Activated T-helper 17 cell treated with anti-CD3 and anti-CD28 coated beads, Interleukin-2, amount 50 U/mL, for 72 hours (primary cell): ENCODE results near the gene GBGT1. TPM values are rescaled to one million over a fixed set of nuclear protein-coding genes. Genes with fewer than 3 reads are reported as not detected.

ENCODE experiments used
- ATAC-seq: fragments of 150-1000 bp; cut with Tn5 transposase; replicated peaks from 2 replicates; pipeline ENCODE4 v1.10.0; 2021; ENCODE audit warnings: mild to moderate bottlenecking, moderate library complexity
- H3K27ac Mint-ChIP-seq: one replicate; pipeline ENCODE4 v1.8.0; 2022; ENCODE audit warnings: mixed read lengths
- H3K27me3 Mint-ChIP-seq: one replicate; pipeline ENCODE4 v1.8.0; 2022; ENCODE audit warnings: mixed read lengths
- H3K36me3 Mint-ChIP-seq: one replicate; pipeline ENCODE4 v1.8.0; 2022; ENCODE audit warnings: low read depth, mild to moderate bottlenecking, mixed read lengths
- H3K4me1 Mint-ChIP-seq: one replicate; pipeline ENCODE4 v1.8.0; 2022; ENCODE audit warnings: mixed read lengths
- H3K4me3 Mint-ChIP-seq: one replicate; pipeline ENCODE4 v1.8.0; 2022; ENCODE audit warnings: mild to moderate bottlenecking, mixed read lengths
- H3K9me3 Mint-ChIP-seq: one replicate; pipeline ENCODE4 v1.8.0; 2022; ENCODE audit warnings: mixed read lengths
- total RNA-seq, 2 donors: library from RNA; stranded (reverse); gene quantifications; one replicate each; pipeline ENCODE4 v1.2.3, GENCODE V29; 2022

The GBGT1 gene
- total RNA-seq, 2 donors from 2014 or later, result 2.8 to 7.2 TPM

DNA sequence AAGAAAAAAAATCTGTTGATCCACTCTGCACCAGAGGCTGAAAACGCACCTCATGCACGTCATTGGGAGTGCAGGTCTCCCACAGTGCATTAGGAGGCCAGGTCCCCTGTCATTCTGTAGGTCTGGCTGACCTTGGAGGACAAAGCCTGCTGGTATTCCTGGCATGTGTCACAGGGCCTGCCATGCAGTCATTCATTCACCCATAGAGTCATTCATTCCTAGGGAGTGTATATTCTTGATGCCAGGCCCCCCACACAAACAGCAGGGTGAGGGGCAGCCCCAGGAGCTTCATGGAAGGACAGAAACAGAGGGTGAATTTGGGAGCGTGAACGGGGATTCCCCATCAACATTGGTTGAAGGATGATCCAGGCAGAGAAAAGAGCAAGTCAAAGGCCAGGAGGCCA lies 2.2 kb downstream of the GBGT1 start:
- Mint-ChIP-seq H3K27ac (no peak overlapping the region), H3K9me3 (no peaks in the 10 kb centered on the region), H3K4me3 (peak overlapping the region; percentile 3), H3K36me3 (no peaks in the 10 kb centered on the region), H3K27me3 (no peaks in the 10 kb centered on the region), H3K4me1 (peaks cover 9% of the 10 kb centered on the region)
- no peak for ATAC-seq

- no peaks in the 10 kb centered on the region for H3K9me3 Mint-ChIP-seq
- no peaks in the 10 kb centered on the region for H3K27me3 Mint-ChIP-seq
These were observed 2.8 kb downstream of the GBGT1 start for GRCh38 chr9:133160742-133161546.

GRCh38 chr9:133158695-133159094 lies 5.0 kb downstream of the GBGT1 start:
- no peak for ATAC-seq
- H3K36me3 Mint-ChIP-seq, result no peaks in the 10 kb centered on the region
- no peak overlapping the region for H3K4me3 Mint-ChIP-seq
- H3K27ac Mint-ChIP-seq, result no peak overlapping the region
- peaks cover 9% of the 10 kb centered on the region for H3K4me1 Mint-ChIP-seq
- H3K27me3 Mint-ChIP-seq, result no peaks in the 10 kb centered on the region
- H3K9me3 Mint-ChIP-seq, result no peaks in the 10 kb centered on the region

More at GRCh38 chr9:133160742-133161546, 2.8 kb downstream of the GBGT1 start:
- no peak overlapping the region for H3K4me3 Mint-ChIP-seq
- no peak overlapping the region for H3K27ac Mint-ChIP-seq
- H3K36me3 Mint-ChIP-seq, result no peaks in the 10 kb centered on the region
- peak; percentile 71 for ATAC-seq
- H3K4me1 Mint-ChIP-seq, result peaks cover 9% of the 10 kb centered on the region

DNA sequence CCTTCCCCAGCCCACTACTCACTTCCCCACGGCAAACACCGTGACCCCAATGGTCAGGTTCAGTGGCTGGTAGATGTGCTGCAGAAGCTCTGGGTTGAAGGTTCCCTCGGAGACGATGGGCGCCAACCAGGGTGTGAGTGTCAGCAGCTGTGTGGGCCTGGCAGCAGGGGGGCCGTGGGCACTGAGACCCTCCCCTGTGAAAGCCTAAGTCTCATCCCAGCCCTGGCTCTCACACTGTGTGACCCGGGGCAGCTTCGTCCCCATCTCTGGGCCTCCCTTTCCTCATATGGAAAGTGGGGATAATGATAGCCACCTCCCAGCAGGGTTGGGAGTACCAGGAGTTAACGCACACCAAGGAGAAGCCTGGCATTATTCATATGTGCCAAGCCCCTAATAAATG lies 8.6 kb downstream of the GBGT1 start:
- Mint-ChIP-seq H3K4me3 (no peak overlapping the region), H3K9me3 (no peaks in the 10 kb centered on the region), H3K4me1 (peaks cover 5% of the 10 kb centered on the region), H3K27ac (no peak overlapping the region), H3K36me3 (no peaks in the 10 kb centered on the region), H3K27me3 (no peaks in the 10 kb centered on the region)
- no peak for ATAC-seq

- no peaks in the 10 kb centered on the region for H3K27me3 Mint-ChIP-seq
- H3K9me3 Mint-ChIP-seq, result no peaks in the 10 kb centered on the region
- no peak overlapping the region for H3K27ac Mint-ChIP-seq
- H3K4me1 Mint-ChIP-seq, result no peaks in the 10 kb centered on the region
- H3K36me3 Mint-ChIP-seq, result no peaks in the 10 kb centered on the region
- no peak for ATAC-seq
- H3K4me3 Mint-ChIP-seq, result no peak overlapping the region
These were observed 9.4 kb downstream of the GBGT1 start for GRCh38 chr9:133154097-133154989.

DNA sequence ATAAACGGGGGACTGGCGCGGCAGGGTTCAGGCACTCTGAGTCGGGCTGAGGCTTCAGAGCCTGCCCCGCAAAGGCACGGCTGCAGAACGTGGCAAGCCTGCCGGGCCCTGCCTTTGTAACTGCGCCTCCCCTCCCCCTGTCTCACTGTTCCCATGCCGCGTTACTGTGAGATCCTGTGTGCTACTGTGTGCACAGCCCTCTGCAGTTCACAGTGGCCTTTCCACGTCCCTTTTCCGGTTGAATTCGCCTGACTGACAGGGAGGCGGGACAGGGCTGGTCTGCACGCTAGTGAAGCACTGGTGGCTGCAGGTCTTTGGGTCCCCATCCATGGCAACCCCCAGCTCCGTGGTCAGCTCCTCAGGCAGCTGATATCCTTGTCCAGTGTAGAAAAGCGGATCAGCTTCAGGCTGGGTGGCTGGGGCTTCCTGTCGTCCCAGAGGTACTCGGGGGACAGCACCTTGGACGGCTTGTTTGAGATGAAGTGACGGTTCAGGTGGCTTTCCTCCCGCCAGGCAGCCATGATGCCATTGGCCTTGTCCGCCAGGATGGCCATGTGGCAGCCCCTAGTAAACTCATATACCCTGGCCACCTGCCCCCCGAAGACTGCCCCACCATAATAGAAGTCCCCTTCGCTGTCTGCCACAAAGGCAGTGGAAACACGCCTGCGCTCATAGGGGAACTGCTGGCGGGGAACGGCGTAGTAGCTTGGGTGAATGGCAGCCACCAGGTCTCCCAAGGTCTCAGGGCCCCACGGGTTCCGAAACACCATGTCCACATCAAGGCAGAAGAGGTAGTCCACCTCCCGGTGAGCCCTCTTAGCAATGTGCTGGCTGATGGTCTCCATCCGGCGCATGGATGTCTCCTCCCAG lies 10.3 kb downstream of the GBGT1 start:
- H3K36me3 Mint-ChIP-seq, result peaks cover 2% of the 10 kb centered on the region
- no peaks in the 10 kb centered on the region for H3K9me3 Mint-ChIP-seq
- no peaks in the 10 kb centered on the region for H3K27me3 Mint-ChIP-seq
- ATAC-seq, result no peak
- H3K4me3 Mint-ChIP-seq, result no peak overlapping the region
- H3K27ac Mint-ChIP-seq, result no peak overlapping the region
- no peaks in the 10 kb centered on the region for H3K4me1 Mint-ChIP-seq

DNA sequence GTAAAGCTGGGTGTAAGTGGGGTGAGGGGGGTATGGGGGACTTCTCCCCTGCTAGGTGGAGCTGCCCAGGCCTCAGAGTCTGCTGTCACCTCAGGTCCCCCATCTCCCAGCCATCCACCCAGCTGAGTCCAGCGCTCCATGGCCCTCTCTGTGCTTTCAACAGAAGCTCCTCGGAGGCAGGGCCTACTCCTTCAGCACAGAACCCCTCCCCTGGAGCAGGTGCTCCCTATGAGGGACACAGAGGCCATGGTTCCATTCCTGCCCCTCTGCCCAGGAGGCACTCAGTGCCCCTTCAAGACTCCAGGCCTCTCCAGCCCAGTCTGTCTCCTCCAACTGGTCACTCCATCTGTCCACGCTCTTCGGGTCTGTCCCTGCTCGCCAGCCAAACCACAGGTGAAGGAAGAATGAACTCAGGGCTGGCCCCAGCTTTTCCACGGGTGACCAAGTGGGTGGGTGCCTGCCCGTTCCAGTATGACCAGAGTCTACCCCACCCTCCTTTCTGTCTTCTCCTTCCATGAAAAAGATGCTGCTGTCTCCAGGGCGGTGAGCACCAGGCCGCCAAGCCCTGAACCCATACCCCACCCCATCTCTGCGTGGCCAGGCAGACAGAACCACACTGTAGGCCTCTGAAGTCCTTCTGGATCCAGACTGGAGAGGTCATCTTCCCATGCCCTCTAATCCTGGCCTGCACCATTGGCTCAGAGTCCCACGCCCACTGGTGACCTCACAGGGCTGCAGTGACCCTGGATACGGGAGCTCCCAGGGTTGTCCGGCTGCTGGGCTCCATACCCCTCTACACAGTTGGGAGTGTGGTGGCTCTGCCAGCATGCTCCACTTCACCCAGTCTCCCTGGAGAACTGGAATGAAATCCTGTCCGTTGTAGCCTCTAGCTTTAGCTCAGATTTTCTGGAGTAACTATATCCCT lies 11.9 kb downstream of the GBGT1 start:
- Mint-ChIP-seq H3K27me3 (no peaks in the 10 kb centered on the region), H3K27ac (peak overlapping the region; percentile 67), H3K9me3 (no peaks in the 10 kb centered on the region), H3K4me3 (peak overlapping the region; percentile 48), H3K36me3 (peaks cover 18% of the 10 kb centered on the region), H3K4me1 (no peaks in the 10 kb centered on the region)
- no peak for ATAC-seq

GRCh38 chr9:133151041-133151440 lies 12.7 kb downstream of the GBGT1 start:
- Mint-ChIP-seq H3K4me3 (peak overlapping the region; percentile 48), H3K27ac (peak overlapping the region; percentile 67), H3K9me3 (no peaks in the 10 kb centered on the region)

DNA sequence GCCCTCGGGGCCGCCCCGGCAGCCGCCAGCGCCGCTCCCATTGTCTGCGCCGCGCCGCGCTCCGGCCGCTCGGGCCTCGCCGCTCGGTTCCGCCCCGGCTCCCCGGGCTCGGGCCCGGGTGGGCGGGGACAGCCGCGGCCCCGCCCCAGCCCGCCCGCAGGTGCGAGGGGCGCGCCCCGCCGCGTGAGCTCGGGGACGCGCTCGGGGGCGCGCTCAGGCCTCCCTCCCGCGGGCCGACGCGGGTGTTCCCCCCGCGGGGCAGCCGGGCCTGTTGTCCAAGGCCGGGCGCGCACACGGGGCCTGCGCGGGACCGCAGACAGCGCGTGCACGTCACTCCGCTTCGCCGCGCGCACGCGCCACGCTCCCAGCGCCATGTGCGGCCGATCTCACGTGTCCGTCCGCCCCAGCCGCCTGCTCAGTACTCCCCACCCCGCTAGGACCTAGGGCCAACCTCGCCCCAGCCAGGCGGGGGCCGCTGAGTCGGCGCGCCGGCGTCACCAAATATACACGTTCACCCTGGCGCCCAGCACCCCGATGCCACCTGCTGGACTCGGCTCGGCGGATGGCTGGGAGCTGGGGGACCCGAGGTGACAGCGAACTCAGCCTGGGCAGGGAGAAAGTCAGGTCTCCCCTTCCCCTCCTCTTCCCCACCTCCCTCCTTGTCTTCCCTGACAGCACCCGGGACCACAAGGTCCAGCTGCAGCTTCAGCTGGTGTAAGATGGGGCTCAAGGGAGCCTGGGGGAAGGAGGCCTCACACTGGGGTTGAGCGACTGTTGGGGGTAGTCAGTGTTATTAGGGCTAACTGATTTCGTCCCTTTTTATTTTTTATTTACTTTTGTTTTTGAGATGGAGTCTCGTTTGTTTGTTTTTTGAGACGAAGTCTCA lies 14.3 kb downstream of the GBGT1 start:
- ATAC-seq, result peak; percentile 78
- Mint-ChIP-seq H3K36me3 (peaks cover 43% of the 10 kb centered on the region), H3K27ac (peak overlapping the region; percentile 48), H3K4me3 (peak overlapping the region; percentile 90), H3K4me1 (peaks cover 14% of the 10 kb centered on the region), H3K9me3 (no peaks in the 10 kb centered on the region), H3K27me3 (no peaks in the 10 kb centered on the region)

More at GRCh38 chr9:133151041-133151440, 12.7 kb downstream of the GBGT1 start:
- Mint-ChIP-seq H3K27me3 (no peaks in the 10 kb centered on the region), H3K4me1 (no peaks in the 10 kb centered on the region), H3K36me3 (peaks cover 26% of the 10 kb centered on the region)
- no peak for ATAC-seq

GRCh38 chr9:133148199-133149129 lies 15.2 kb downstream of the GBGT1 start:
- no peaks in the 10 kb centered on the region for H3K9me3 Mint-ChIP-seq
- ATAC-seq, result peak; percentile 39
- H3K27ac Mint-ChIP-seq, result peak overlapping the region; percentile 97
- peak overlapping the region; percentile 90 for H3K4me3 Mint-ChIP-seq
- H3K36me3 Mint-ChIP-seq, result peaks cover 50% of the 10 kb centered on the region
- H3K27me3 Mint-ChIP-seq, result no peaks in the 10 kb centered on the region
- H3K4me1 Mint-ChIP-seq, result peaks cover 20% of the 10 kb centered on the region

- peak overlapping the region; percentile 90 for H3K4me3 Mint-ChIP-seq
- peak; percentile 13 for ATAC-seq
- peaks cover 50% of the 10 kb centered on the region for H3K36me3 Mint-ChIP-seq
- peak overlapping the region; percentile 97 for H3K27ac Mint-ChIP-seq
- H3K9me3 Mint-ChIP-seq, result no peaks in the 10 kb centered on the region
- peaks cover 20% of the 10 kb centered on the region for H3K4me1 Mint-ChIP-seq
- H3K27me3 Mint-ChIP-seq, result no peaks in the 10 kb centered on the region
These were observed 16.1 kb downstream of the GBGT1 start for GRCh38 chr9:133147412-133148198.
